K562 (cell line): Measurements from ENCODE around the gene PAFAH2. TPM values are rescaled to one million over a fixed set of nuclear protein-coding genes. Genes with fewer than 3 reads are reported as not detected.

ENCODE experiments used
- ATAC-seq: fragments of 200-7000 bp; cut with Tn5 transposase; 3 replicates; pipeline ENCODE4 v1.9.1; 2020; ENCODE audit warnings: moderate library complexity
- BruUV-seq: library from RNA; stranded (reverse); fragments of 400-500 nt; replicated peaks from 2 replicates; lab custom pipeline; 2021; lab: Mats Ljungman, UMichigan
- CTCF ChIA-PET: fragments of 300-600 bp; formaldehyde crosslinking; extraction: SDS; loops from one replicate; lab custom pipeline; 2021; ENCODE audit warnings: low intra/inter-chr PET ratio; lab: Yijun Ruan, JAX
- POLR2A ChIA-PET: fragments of 300-600, 350-650 bp; sonication (Branson Sonifier 250); formaldehyde crosslinking; extraction: SDS; loops from one replicate; lab custom pipeline; 2021; ENCODE audit warnings: antibody characterized with exemption, inconsistent platforms; lab: Yijun Ruan, JAX
- DNase-seq, 4 experiments: peaks; one replicate each; pipeline versions ENCODE4 v3.0.0 to v3.0.0-alpha.2; 2011 to 2018; ENCODE audit warnings: low spot score in 3 of 4, mixed read lengths in 3 of 4; ENCODE audit errors: extremely low read depth in 1 of 4
- FAIRE-seq: peaks from 2 replicates; lab custom pipeline; 2011; peaks lifted over from hg19 to GRCh38; lab: Jason Lieb, UNC
- H2AFZ ChIP-seq: 2 replicates; pipeline ENCODE4 v1.6.0; 2011; ENCODE audit warnings: low read depth, low read length, control low read depth, inconsistent platforms
- H3K27ac ChIP-seq: fragments of 200-600 bp; 3 replicates; pipeline ENCODE4 v1.8.0; 2011; ENCODE audit warnings: low read depth, mild to moderate bottlenecking, control low read depth, inconsistent platforms, low read length, moderate library complexity, mixed read lengths; ENCODE audit errors: extremely low read depth
- H3K27me3 ChIP-seq, 2 experiments: fragments of 300-600 bp in 1 of 2; 2 replicates in 1 of 2; 3 replicates in 1 of 2; pipeline versions ENCODE4 v1.6.0 to v1.8.0; 2011; ENCODE audit warnings: inconsistent platforms in 2 of 2, low read length in 2 of 2, mild to moderate bottlenecking in 1 of 2, mixed read lengths in 1 of 2, moderate library complexity in 1 of 2; ENCODE audit not compliant: control insufficient read depth in 2 of 2, insufficient read depth in 2 of 2
- H3K36me3 ChIP-seq: fragments of 300-600 bp; 3 replicates; pipeline ENCODE4 v1.8.0; 2011; ENCODE audit warnings: mild to moderate bottlenecking, low read length, inconsistent platforms; ENCODE audit not compliant: control insufficient read depth, insufficient read depth
- H3K4me1 ChIP-seq, 2 experiments: fragments of 200-600 bp in 1 of 2; replicated peaks in 1 of 2; 2 replicates in 1 of 2; 3 replicates in 1 of 2; pipeline versions ENCODE4 v1.5.1 to v1.8.0; 2011; ENCODE audit warnings: inconsistent platforms in 2 of 2, low read length in 2 of 2, mild to moderate bottlenecking in 1 of 2, mixed read lengths in 1 of 2, moderate library complexity in 1 of 2; ENCODE audit not compliant: control insufficient read depth in 2 of 2, insufficient read depth in 2 of 2
- H3K4me2 ChIP-seq: 2 replicates; pipeline ENCODE4 v1.6.1; 2011; ENCODE audit warnings: low read length, control low read depth, inconsistent platforms, mixed read lengths; ENCODE audit not compliant: insufficient read depth
- H3K4me3 ChIP-seq: fragments of 200-600 bp; sonication (generic), shearing (Covaris generic); 2 replicates; pipeline ENCODE4 v1.5.1; 2016; ENCODE audit warnings: control low read depth, inconsistent platforms
- H3K79me2 ChIP-seq: fragments of 200-600 bp; 3 replicates; pipeline ENCODE4 v1.8.0; 2011; ENCODE audit warnings: low read length, inconsistent platforms; ENCODE audit not compliant: control insufficient read depth, insufficient read depth
- H3K9ac ChIP-seq, 2 experiments: 2 replicates each; pipeline versions ENCODE4 v1.6.0 to v1.6.1; 2011; ENCODE audit warnings: low read depth in 2 of 2, low read length in 2 of 2, control low read depth in 1 of 2, inconsistent platforms in 1 of 2, mild to moderate bottlenecking in 1 of 2, mixed read lengths in 1 of 2; ENCODE audit not compliant: insufficient read depth in 1 of 2
- H3K9me1 ChIP-seq: one replicate; pipeline ENCODE4 v1.6.0; 2011; ENCODE audit warnings: inconsistent platforms, mild to moderate bottlenecking, low read length, moderate library complexity; ENCODE audit not compliant: control insufficient read depth, insufficient read depth
- H3K9me3 ChIP-seq: replicated peaks from 2 replicates; pipeline ENCODE4 v1.5.1; 2011; ENCODE audit warnings: low read depth, low read length, inconsistent platforms; ENCODE audit not compliant: control insufficient read depth, insufficient read depth
- H4K20me1 ChIP-seq: replicated peaks from 2 replicates; pipeline ENCODE4 v1.6.1; 2011; ENCODE audit warnings: low read length, inconsistent platforms, mixed read lengths; ENCODE audit not compliant: control insufficient read depth, insufficient read depth
- CCAR2 ChIP-seq: fragments of 200-400 bp; formaldehyde crosslinking; IDR thresholded peaks from 2 replicates; pipeline ENCODE4 v1.6.1; 2017; ENCODE audit warnings: mild to moderate bottlenecking, low read depth, low read length
- FOXM1 ChIP-seq, 2 experiments: fragments of 450-650 bp in 1 of 2; sonication (generic) in 1 of 2; formaldehyde crosslinking in 1 of 2; IDR thresholded peaks; 2 replicates each; pipeline versions ENCODE4 v1.6.1 to v1.9.0; 2017 to 2022; ENCODE audit warnings: low read depth in 2 of 2, mild to moderate bottlenecking in 2 of 2, missing genetic modification reagents in 1 of 2, moderate library complexity in 1 of 2
- SAP30 ChIP-seq: fragments of 200-600 bp; sonication (generic); IDR thresholded peaks from 2 replicates; pipeline ENCODE4 v1.6.1; 2012; ENCODE audit warnings: borderline replicate concordance, low read depth, mild to moderate bottlenecking, moderate library complexity, low read length, control low read depth, inconsistent platforms; ENCODE audit not compliant: insufficient read depth, poor library complexity, severe bottlenecking
- ZNF12 ChIP-seq: sonication (generic); formaldehyde crosslinking; IDR thresholded peaks from 2 replicates; pipeline ENCODE4 v1.4.0; 2020; ENCODE audit warnings: mild to moderate bottlenecking, missing genetic modification reagents
- WGBS: fragments of 100-300 bp; shearing (Covaris generic); methylation state at CpG from one replicate; pipeline ENCODE4 v1.1.6; 2016; ENCODE audit warnings: low coverage, mixed read lengths; ENCODE audit not compliant: insufficient coverage; ENCODE audit errors: missing lambda C conversion rate; 5-methylcytosine and 5-hydroxymethylcytosine counted together
- in situ Hi-C: fragments of 300-500 bp; cut with MboI; formaldehyde crosslinking; loops from 4 replicates; pipeline ENCODE4 v1.15.0; 2018; ENCODE audit warnings: inconsistent platforms, mixed read lengths
- intact Hi-C: fragments of 100-400 bp; cut with micrococcal nuclease; formaldehyde crosslinking; loops from 2 replicates; pipeline ENCODE4 v1.14.2; 2022
- polyA plus RNA-seq, 8 experiments: library from polyadenylated mRNA; depleted of rRNA in 4 of 8; stranded (reverse) in 5 of 8; unstranded in 3 of 8; fragments of >200 nt; fragmentation: Nextera tagmentation in 2 of 8; fragmentation: Illumina TruSeq in 1 of 8; extraction: Ambion mirVana in 2 of 8; extraction: Trizol in 1 of 8; gene quantifications; 2 replicates each; pipeline versions ENCODE4 v1.2.1 to v1.2.3, GENCODE V29; 2011 to 2014; ENCODE audit warnings: inconsistent platforms in 1 of 8, missing spikeins in 1 of 8
- total RNA-seq, 7 experiments: library from RNA; depleted of rRNA in 6 of 7; stranded (reverse); fragments of >200 nt in 6 of 7; fragmentation: Illumina TruSeq in 2 of 7; extraction: Trizol in 2 of 7; gene quantifications; 2 replicates each; pipeline versions ENCODE4 v1.2.1 to v1.2.3, GENCODE V29; 2011 to 2021; ENCODE audit warnings: low replicate concordance in 1 of 7
- TF ChIP-seq, protein P1 (sequence below), 2 experiments: fragments of 450-650 bp; IDR thresholded peaks; 2 replicates each; pipeline ENCODE4 v1.6.1; 2016; ENCODE audit warnings: mild to moderate bottlenecking in 2 of 2, borderline replicate concordance in 1 of 2, low read depth in 1 of 2, moderate library complexity in 1 of 2

Gene PAFAH2
- total and polyA plus RNA-seq, 9 of the 15 experiments (the other 6 are each of a cell fraction or from before 2014, with no cell fraction given), result 4.2 to 10.9 (median 6.8) TPM

DNA sequence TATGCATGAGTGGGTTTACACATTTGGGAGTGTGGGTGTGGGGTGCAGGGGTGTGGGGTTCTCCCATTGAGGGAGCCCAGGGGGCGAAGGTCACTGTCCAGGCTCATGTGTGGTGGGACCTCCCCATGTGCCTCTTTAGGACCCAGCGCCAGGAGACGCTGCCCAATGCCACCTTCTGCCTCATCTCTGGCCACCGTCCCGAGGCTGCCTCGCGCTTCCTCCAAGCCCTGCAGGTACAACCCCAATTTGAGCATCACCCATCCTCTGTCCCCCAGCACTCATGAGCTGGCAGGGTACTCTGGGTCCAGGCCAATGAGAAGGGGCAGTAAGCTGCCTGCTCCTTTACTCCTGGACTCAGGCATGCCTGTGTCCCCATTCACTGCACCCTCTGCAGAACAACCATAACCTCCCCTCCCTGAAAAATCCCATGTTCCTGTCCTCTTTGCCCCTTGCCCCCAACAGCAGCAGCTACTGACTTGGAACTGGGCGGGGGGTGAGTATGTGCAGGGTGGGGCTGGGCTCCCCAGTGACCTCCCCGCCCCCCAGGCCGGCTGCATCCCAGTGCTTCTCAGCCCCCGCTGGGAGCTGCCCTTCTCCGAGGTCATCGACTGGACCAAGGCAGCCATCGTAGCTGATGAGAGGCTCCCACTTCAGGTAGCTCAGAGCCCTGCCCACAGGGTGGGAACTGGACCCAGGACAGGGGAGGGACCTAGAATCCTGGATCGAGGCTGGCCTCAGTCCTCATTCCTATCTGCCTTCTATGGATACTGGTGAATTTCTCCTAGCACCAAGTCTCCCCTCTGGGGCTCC lies 31.4 kb upstream of the PAFAH2 start:
- DNase-seq (peak in 2 of 4 experiments; percentile 45 to 53), FAIRE-seq (no peak), ATAC-seq (peak; percentile 5; the same call in 2 of the 3 replicates)
- intact Hi-C loops (no loop called here), in situ Hi-C loops (no loop called here)
- no peak for TF ChIP-seq SAP30
- TF ChIP-seq CCAR2, result no peak
- 0 out of 2 replicates have a peak, but pooled peaks have one; percentile 42 for TF ChIP-seq ZNF12 (CRISPR knock-in tag)
- no peak for TF ChIP-seq FOXM1 (IDR thresholded peaks at IDR 0.05; ENCODE audit: low read depth)
- TF ChIP-seq FOXM1 (CRISPR knock-in tag; IDR thresholded peaks at IDR 0.05; ENCODE audit: low read depth), result 0 out of 2 replicates have a peak, but pooled peaks have one; percentile 62
- TF ChIP-seq, protein P1, sequence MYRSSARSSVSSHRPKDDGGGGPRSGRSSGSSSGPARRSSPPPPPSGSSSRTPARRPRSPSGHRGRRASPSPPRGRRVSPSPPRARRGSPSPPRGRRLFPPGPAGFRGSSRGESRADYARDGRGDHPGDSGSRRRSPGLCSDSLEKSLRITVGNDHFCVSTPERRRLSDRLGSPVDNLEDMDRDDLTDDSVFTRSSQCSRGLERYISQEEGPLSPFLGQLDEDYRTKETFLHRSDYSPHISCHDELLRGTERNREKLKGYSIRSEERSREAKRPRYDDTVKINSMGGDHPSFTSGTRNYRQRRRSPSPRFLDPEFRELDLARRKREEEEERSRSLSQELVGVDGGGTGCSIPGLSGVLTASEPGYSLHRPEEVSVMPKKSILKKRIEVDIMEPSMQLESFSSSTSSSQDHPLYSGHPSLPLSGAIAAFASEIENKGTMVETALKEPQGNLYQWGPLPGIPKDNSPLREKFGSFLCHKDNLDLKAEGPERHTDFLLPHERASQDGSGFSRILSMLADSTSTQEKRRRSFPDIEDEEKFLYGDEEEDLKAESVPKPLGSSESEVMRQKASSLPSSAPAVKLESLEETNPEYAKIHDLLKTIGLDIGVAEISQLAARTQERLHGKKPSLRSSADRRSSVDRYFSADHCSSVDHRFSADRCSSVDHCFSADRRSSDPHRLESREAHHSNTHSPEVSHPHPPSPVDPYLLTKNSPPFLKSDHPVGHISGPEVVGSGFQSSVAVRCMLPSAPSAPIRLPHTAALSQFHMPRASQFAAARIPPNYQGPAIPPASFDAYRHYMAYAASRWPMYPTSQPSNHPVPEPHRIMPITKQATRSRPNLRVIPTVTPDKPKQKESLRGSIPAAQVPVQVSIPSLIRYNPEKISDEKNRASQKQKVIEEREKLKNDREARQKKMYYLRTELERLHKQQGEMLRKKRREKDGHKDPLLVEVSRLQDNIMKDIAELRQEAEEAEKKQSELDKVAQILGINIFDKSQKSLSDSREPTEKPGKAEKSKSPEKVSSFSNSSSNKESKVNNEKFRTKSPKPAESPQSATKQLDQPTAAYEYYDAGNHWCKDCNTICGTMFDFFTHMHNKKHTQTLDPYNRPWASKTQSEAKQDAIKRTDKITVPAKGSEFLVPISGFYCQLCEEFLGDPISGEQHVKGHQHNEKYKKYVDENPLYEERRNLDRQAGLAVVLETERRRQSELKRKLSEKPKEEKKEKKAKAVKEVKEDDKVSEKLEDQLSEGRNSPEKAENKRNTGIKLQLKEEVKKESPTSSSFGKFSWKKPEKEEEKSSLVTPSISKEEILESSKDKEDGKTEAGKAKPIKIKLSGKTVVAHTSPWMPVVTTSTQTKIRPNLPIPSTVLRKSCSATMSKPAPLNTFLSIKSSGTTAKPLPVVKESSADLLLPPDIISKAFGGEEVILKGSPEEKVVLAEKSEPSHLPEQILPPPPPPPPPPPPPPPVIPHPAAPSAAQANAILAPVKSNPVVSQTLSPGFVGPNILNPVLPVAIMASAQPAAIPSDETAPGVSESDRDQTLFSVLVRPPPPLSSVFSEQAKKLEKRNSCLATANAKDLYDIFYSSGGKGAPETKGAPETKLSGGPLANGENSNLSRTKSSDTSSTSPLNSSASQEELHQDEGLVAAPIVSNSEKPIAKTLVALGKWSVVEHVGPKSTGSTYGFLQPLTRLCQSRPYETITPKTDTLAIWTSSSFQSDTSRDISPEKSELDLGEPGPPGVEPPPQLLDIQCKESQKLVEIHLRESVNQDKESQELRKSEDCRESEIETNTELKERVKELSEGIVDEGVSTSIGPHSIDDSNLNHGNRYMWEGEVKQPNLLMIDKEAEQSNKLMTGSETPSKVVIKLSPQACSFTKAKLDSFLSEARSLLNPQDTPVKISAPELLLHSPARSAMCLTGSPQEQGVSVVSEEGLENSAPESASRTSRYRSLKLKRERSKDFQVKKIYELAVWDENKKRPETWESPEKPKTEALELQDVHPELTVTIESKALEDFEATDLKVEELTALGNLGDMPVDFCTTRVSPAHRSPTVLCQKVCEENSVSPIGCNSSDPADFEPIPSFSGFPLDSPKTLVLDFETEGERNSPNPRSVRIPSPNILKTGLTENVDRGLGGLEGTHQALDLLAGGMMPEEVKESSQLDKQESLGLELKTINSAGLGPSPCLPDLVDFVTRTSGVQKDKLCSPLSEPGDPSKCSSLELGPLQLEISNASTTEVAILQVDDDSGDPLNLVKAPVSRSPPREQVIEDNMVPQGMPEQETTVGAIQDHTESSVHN (IDR thresholded peaks at IDR 0.05; ENCODE audit: borderline replicate concordance in 1 of 2, low read depth in 1 of 2), result no peak
- BruUV-seq, result no TSS peak
- H3K9ac ChIP-seq, result peak overlapping the region in 1 of 2 experiments; percentile 21; a peak in 2 of 4 replicates
- H3K79me2 ChIP-seq, result no peaks in the 10 kb centered on the region
- no peaks in the 10 kb centered on the region for H3K27me3 ChIP-seq
- peaks cover 21 to 39% of the 10 kb centered on the region in 2 experiments; a peak in 4 of 5 replicates for H3K4me1 ChIP-seq
- no peak overlapping the region for H3K4me3 ChIP-seq
- H2AFZ ChIP-seq, result peak overlapping the region; percentile 9; the same call in 1 of the 2 replicates
- H3K9me1 ChIP-seq, result no peaks in the 10 kb centered on the region
- no peaks in the 10 kb centered on the region for H3K36me3 ChIP-seq
- 56% methylated on average over 14 of the region's 15 CpGs for WGBS
- H4K20me1 ChIP-seq, result no peaks in the 10 kb centered on the region
- no peak overlapping the region for H3K4me2 ChIP-seq
- no peak overlapping the region for H3K27ac ChIP-seq
- ChIA-PET CTCF (interaction anchor here (1.2 to 2.9 kb wide), 2 partner anchors 133 to 192 kb away, joined by 7 to 25 read pairs; no protein-coding TSS in a partner anchor), POLR2A (interaction anchor here (0.6 to 1.4 kb wide), 11 partner anchors 8 to 248 kb away, joined by 3 to 9 read pairs (median 4); partner anchors contain the start of genes EXTL1, MTFR1L and PAFAH2)
- H3K9me3 ChIP-seq, result no peaks in the 10 kb centered on the region
